ENCODE measurements around the gene ETV6.

ETV6 gene

GRCh38 chr12:11797317-11797913 is 147.9 kb downstream of the ETV6 start:
- in situ Hi-C loops (cut with HindIII; ENCODE audit: low pct_ligation_motif_present, low pct_unique_long_range_greater_than_20kb, low sequenced_read_pairs): no loop called here

GRCh38 chr12:11798006-11798708 is 148.7 kb downstream of the ETV6 start:
- in situ Hi-C loops (cut with HindIII; ENCODE audit: low pct_ligation_motif_present, low pct_unique_long_range_greater_than_20kb, low sequenced_read_pairs): no loop called here
- DNase-seq: no peak

More at GRCh38 chr12:11797317-11797913, 147.9 kb downstream of the ETV6 start:
- DNase-seq: no peak

GRCh38 chr12:11798856-11799501 is 149.5 kb downstream of the ETV6 start:
- in situ Hi-C loops (cut with HindIII; ENCODE audit: low pct_ligation_motif_present, low pct_unique_long_range_greater_than_20kb, low sequenced_read_pairs): no loop called here
- no peak for DNase-seq

GRCh38 chr12:11799502-11799873 is 150.0 kb downstream of the ETV6 start:
- DNase-seq: no peak
- in situ Hi-C loops (cut with HindIII; ENCODE audit: low pct_ligation_motif_present, low pct_unique_long_range_greater_than_20kb, low sequenced_read_pairs): no loop called here

- in situ Hi-C loops (cut with HindIII; ENCODE audit: low pct_ligation_motif_present, low pct_unique_long_range_greater_than_20kb, low sequenced_read_pairs): no loop called here
- no peak for DNase-seq
Measured at GRCh38 chr12:11801643-11802042, 152.2 kb downstream of the ETV6 start.

GRCh38 chr12:11804130-11804529 is 154.7 kb downstream of the ETV6 start:
- in situ Hi-C loops (cut with HindIII; ENCODE audit: low pct_ligation_motif_present, low pct_unique_long_range_greater_than_20kb, low sequenced_read_pairs): no loop called here

GRCh38 chr12:11805043-11805442 is 155.6 kb downstream of the ETV6 start:
- no peak for DNase-seq
- in situ Hi-C loops (cut with HindIII; ENCODE audit: low pct_ligation_motif_present, low pct_unique_long_range_greater_than_20kb, low sequenced_read_pairs): no loop called here

More at GRCh38 chr12:11804130-11804529, 154.7 kb downstream of the ETV6 start:
- no peak for DNase-seq

GRCh38 chr12:11805680-11806079 is 156.2 kb downstream of the ETV6 start:
- no peak for DNase-seq
- in situ Hi-C loops (cut with HindIII; ENCODE audit: low pct_ligation_motif_present, low pct_unique_long_range_greater_than_20kb, low sequenced_read_pairs): no loop called here

GRCh38 chr12:11807458-11807857 is 158.0 kb downstream of the ETV6 start:
- no peak for DNase-seq
- in situ Hi-C loops (cut with HindIII; ENCODE audit: low pct_ligation_motif_present, low pct_unique_long_range_greater_than_20kb, low sequenced_read_pairs): no loop called here

- in situ Hi-C loops (cut with HindIII; ENCODE audit: low pct_ligation_motif_present, low pct_unique_long_range_greater_than_20kb, low sequenced_read_pairs): no loop called here
- no peak for DNase-seq
Measured at GRCh38 chr12:11808931-11809330, 159.5 kb downstream of the ETV6 start.

- in situ Hi-C loops (cut with HindIII; ENCODE audit: low pct_ligation_motif_present, low pct_unique_long_range_greater_than_20kb, low sequenced_read_pairs): no loop called here
- no peak for DNase-seq
Measured at GRCh38 chr12:11810206-11810545, 160.7 kb downstream of the ETV6 start.

GRCh38 chr12:11811008-11811407 is 161.5 kb downstream of the ETV6 start:
- in situ Hi-C loops (cut with HindIII; ENCODE audit: low pct_ligation_motif_present, low pct_unique_long_range_greater_than_20kb, low sequenced_read_pairs): no loop called here
- DNase-seq: no peak

- in situ Hi-C loops (cut with HindIII; ENCODE audit: low pct_ligation_motif_present, low pct_unique_long_range_greater_than_20kb, low sequenced_read_pairs): no loop called here
- no peak for DNase-seq
Measured at GRCh38 chr12:11812241-11812585, 162.7 kb downstream of the ETV6 start.

GRCh38 chr12:11812586-11813437 is 163.3 kb downstream of the ETV6 start:
- DNase-seq: no peak
- in situ Hi-C loops (cut with HindIII; ENCODE audit: low pct_ligation_motif_present, low pct_unique_long_range_greater_than_20kb, low sequenced_read_pairs): no loop called here

- no peak for DNase-seq
- in situ Hi-C loops (cut with HindIII; ENCODE audit: low pct_ligation_motif_present, low pct_unique_long_range_greater_than_20kb, low sequenced_read_pairs): no loop called here
Measured at GRCh38 chr12:11813438-11813813, 164.0 kb downstream of the ETV6 start.

- in situ Hi-C loops (cut with HindIII; ENCODE audit: low pct_ligation_motif_present, low pct_unique_long_range_greater_than_20kb, low sequenced_read_pairs): no loop called here
- peak; percentile 65 for DNase-seq
Measured at GRCh38 chr12:11814374-11814773, 164.9 kb downstream of the ETV6 start.

- in situ Hi-C loops (cut with HindIII; ENCODE audit: low pct_ligation_motif_present, low pct_unique_long_range_greater_than_20kb, low sequenced_read_pairs): no loop called here
- no peak for DNase-seq
Measured at GRCh38 chr12:11815397-11815796, 165.9 kb downstream of the ETV6 start.

- in situ Hi-C loops (cut with HindIII; ENCODE audit: low pct_ligation_motif_present, low pct_unique_long_range_greater_than_20kb, low sequenced_read_pairs): no loop called here
- no peak for DNase-seq
Measured at GRCh38 chr12:11819643-11820042, 170.2 kb downstream of the ETV6 start.

GRCh38 chr12:11820476-11820875 is 171.0 kb downstream of the ETV6 start:
- DNase-seq: no peak
- in situ Hi-C loops (cut with HindIII; ENCODE audit: low pct_ligation_motif_present, low pct_unique_long_range_greater_than_20kb, low sequenced_read_pairs): no loop called here

Measured in ACHN (cell line).